Measurements from ENCODE around the gene SPTBN1. TPM values are rescaled to one million over a fixed set of nuclear protein-coding genes. Genes with fewer than 3 reads are reported as not detected.
A peak's percentile ranks its signal among the peaks of the same experiment; 100 is the strongest.

SPTBN1 gene
- total and polyA plus RNA-seq, 9 of the 15 experiments (the other 6 are each of a cell fraction or from before 2014, with no cell fraction given), result 8.9 to 66.8 (median 31.4) TPM

DNA sequence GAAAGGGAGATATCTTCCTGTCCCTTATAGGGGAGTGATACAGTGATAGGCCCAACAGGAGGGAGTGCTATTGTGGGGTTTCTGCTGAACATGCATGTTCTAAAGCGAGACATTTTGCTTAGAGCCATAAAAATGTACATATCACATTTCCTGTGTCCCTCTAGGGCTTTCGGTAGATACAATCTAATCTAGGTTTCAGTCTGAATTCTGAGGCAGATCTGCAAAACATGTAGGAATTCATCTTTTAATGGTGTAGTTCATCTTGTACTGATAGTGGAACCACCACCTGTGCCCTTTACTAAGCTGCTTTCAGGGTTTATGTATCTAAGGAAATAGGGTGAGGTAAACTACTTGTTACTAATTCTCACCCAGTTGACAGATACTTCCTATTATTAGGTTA, 73.8 kb downstream of the SPTBN1 start:
- POLR2A ChIA-PET, result interaction anchor here (1.5 kb wide), 1 partner anchor 25 kb away, joined by 6 read pairs; no protein-coding TSS in a partner anchor
- H3K4me1 ChIP-seq (replicated peaks in 1 of 2; ENCODE audit: control insufficient read depth in 2 of 2, insufficient read depth in 2 of 2, low read length in 2 of 2), result peaks cover 0 to under 1% of the 10 kb centered on the region in 2 experiments; a peak in 1 of 5 replicates
- intact Hi-C loops (cut with micrococcal nuclease), result no loop called here
- 32% methylated on average over 2 of the region's 2 CpGs for WGBS (ENCODE audit: insufficient coverage, low coverage, missing lambda C conversion rate)
- no TSS peak for BruUV-seq (replicated peaks)
- no peak overlapping the region for H3K4me3 ChIP-seq
- H3K36me3 ChIP-seq (ENCODE audit: control insufficient read depth, insufficient read depth, low read length), result no peaks in the 10 kb centered on the region
- no peaks in the 10 kb centered on the region for H3K9me1 ChIP-seq (ENCODE audit: control insufficient read depth, insufficient read depth, low read length)
- no peak overlapping the region for H3K27ac ChIP-seq (ENCODE audit: extremely low read depth, low read depth, low read length)
- H3K9ac ChIP-seq (ENCODE audit: insufficient read depth in 1 of 2, low read depth in 2 of 2, low read length in 2 of 2), result no peak overlapping the region
- H3K27me3 ChIP-seq (ENCODE audit: control insufficient read depth in 2 of 2, insufficient read depth in 2 of 2, low read length in 2 of 2), result peaks cover 0 to 17% of the 10 kb centered on the region in 2 experiments; a peak in 2 of 5 replicates
- no peak for ATAC-seq
- TF ChIP-seq ZNF316 (IDR thresholded peaks at IDR 0.05) (0 out of 2 replicates have a peak, but pooled peaks have one; percentile 26), PHB2 (IDR thresholded peaks at IDR 0.05; ENCODE audit: low read depth) (no peak), EHMT2 (IDR thresholded peaks at IDR 0.05) (no peak)
- no peak overlapping the region for H2AFZ ChIP-seq (ENCODE audit: low read depth, low read length)
- no peaks in the 10 kb centered on the region for H3K79me2 ChIP-seq (ENCODE audit: control insufficient read depth, insufficient read depth, low read length)
- no peaks in the 10 kb centered on the region for H3K9me3 ChIP-seq (replicated peaks; ENCODE audit: control insufficient read depth, insufficient read depth, low read depth, low read length)
- no peaks in the 10 kb centered on the region for H4K20me1 ChIP-seq (replicated peaks; ENCODE audit: control insufficient read depth, insufficient read depth, low read length)
- FAIRE-seq, result no peak
- no peak overlapping the region for H3K4me2 ChIP-seq (ENCODE audit: insufficient read depth, low read length)
- CTCF ChIA-PET (ENCODE audit: low intra/inter-chr PET ratio), result no interaction called here
- no peak for DNase-seq (ENCODE audit: extremely low read depth in 1 of 4, low spot score in 3 of 4)
- in situ Hi-C loops (cut with MboI), result loop anchor here (10.0 kb wide), 2 partner anchors 115 to 315 kb away; no protein-coding TSS in a partner anchor

DNA sequence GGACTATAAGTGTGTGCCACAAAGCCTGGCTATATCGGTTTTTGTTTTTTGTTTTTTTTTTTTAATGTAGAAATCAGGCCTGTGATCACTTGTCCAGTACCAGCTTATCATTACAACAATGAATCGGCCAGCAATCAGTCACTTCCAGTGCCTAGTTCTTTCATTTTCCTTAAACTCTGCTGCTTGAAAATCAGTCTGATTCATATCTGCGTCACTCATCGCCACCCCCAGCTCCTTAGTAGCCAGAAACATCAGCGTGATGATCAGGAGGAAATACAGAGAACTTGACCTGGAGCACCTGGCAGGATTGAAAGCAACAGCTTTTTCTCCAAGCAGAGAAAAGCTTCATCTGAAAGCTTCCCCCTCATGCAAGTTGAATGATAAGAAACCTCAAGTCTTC, 75.4 kb downstream of the SPTBN1 start:
- in situ Hi-C loops (cut with MboI) (no loop called here), intact Hi-C loops (cut with micrococcal nuclease) (no loop called here)
- no TSS peak for BruUV-seq (replicated peaks)
- Histone ChIP-seq H3K27me3 (ENCODE audit: control insufficient read depth in 2 of 2, insufficient read depth in 2 of 2, low read length in 2 of 2) (peaks cover 0 to 12% of the 10 kb centered on the region in 2 experiments; a peak in 2 of 5 replicates), H3K9ac (ENCODE audit: insufficient read depth in 1 of 2, low read depth in 2 of 2, low read length in 2 of 2) (no peak overlapping the region), H3K4me3 (no peak overlapping the region), H3K9me1 (ENCODE audit: control insufficient read depth, insufficient read depth, low read length) (no peaks in the 10 kb centered on the region), H4K20me1 (replicated peaks; ENCODE audit: control insufficient read depth, insufficient read depth, low read length) (no peaks in the 10 kb centered on the region), H3K9me3 (replicated peaks; ENCODE audit: control insufficient read depth, insufficient read depth, low read depth, low read length) (no peaks in the 10 kb centered on the region), H3K4me1 (replicated peaks in 1 of 2; ENCODE audit: control insufficient read depth in 2 of 2, insufficient read depth in 2 of 2, low read length in 2 of 2) (no peaks in the 10 kb centered on the region; a peak in 1 of 5 replicates), H3K27ac (ENCODE audit: extremely low read depth, low read depth, low read length) (no peak overlapping the region), H2AFZ (ENCODE audit: low read depth, low read length) (no peak overlapping the region), H3K79me2 (ENCODE audit: control insufficient read depth, insufficient read depth, low read length) (no peaks in the 10 kb centered on the region), H3K36me3 (ENCODE audit: control insufficient read depth, insufficient read depth, low read length) (no peaks in the 10 kb centered on the region), H3K4me2 (ENCODE audit: insufficient read depth, low read length) (no peak overlapping the region)
- WGBS (ENCODE audit: insufficient coverage, low coverage, missing lambda C conversion rate), result 3% methylated on average over 5 of the region's 5 CpGs
- no peak for ATAC-seq
- POLR2A ChIA-PET, result interaction anchor here (0.6 kb wide), 1 partner anchor 9 kb away, joined by 5 read pairs; no protein-coding TSS in a partner anchor
- no peak for DNase-seq (ENCODE audit: extremely low read depth in 1 of 4, low spot score in 3 of 4)
- FAIRE-seq, result no peak
- CTCF ChIA-PET (ENCODE audit: low intra/inter-chr PET ratio), result interaction anchor here (0.7 kb wide), 1 partner anchor 307 kb away, joined by 3 read pairs; no protein-coding TSS in a partner anchor
- TF ChIP-seq ZNF764 (CRISPR knock-in tag; IDR thresholded peaks at IDR 0.05; ENCODE audit: low read depth) (no peak), POLR2A (conservative IDR thresholded peaks at IDR 0.05) (no peak), CHD1 (IDR thresholded peaks at IDR 0.05; ENCODE audit: low read length) (no peak), PTTG1 (tag; IDR thresholded peaks at IDR 0.05; ENCODE audit: low read depth) (no peak), IRF2 (CRISPR knock-in tag; IDR thresholded peaks at IDR 0.05) (no peak), FOXP1 (CRISPR knock-in tag; IDR thresholded peaks at IDR 0.05) (no peak), ARID1B (IDR thresholded peaks at IDR 0.05) (peak; percentile 18; the same call in 1 of the 2 replicates), ELF1 (tag; IDR thresholded peaks at IDR 0.05) (no peak), ZNF699 (CRISPR knock-in tag; IDR thresholded peaks at IDR 0.05; ENCODE audit: insufficient replicate concordance) (no peak), THRAP3 (IDR thresholded peaks at IDR 0.05; ENCODE audit: borderline replicate concordance) (no peak)
- TF ChIP-seq, protein P1, sequence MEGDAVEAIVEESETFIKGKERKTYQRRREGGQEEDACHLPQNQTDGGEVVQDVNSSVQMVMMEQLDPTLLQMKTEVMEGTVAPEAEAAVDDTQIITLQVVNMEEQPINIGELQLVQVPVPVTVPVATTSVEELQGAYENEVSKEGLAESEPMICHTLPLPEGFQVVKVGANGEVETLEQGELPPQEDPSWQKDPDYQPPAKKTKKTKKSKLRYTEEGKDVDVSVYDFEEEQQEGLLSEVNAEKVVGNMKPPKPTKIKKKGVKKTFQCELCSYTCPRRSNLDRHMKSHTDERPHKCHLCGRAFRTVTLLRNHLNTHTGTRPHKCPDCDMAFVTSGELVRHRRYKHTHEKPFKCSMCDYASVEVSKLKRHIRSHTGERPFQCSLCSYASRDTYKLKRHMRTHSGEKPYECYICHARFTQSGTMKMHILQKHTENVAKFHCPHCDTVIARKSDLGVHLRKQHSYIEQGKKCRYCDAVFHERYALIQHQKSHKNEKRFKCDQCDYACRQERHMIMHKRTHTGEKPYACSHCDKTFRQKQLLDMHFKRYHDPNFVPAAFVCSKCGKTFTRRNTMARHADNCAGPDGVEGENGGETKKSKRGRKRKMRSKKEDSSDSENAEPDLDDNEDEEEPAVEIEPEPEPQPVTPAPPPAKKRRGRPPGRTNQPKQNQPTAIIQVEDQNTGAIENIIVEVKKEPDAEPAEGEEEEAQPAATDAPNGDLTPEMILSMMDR (IDR thresholded peaks at IDR 0.05 in 2 of 3, conservative IDR thresholded peaks at IDR 0.05 in 1 of 3; ENCODE audit: insufficient read depth in 2 of 3, low read depth in 1 of 3, low read length in 3 of 3), result no peak
- TF ChIP-seq, protein P2, sequence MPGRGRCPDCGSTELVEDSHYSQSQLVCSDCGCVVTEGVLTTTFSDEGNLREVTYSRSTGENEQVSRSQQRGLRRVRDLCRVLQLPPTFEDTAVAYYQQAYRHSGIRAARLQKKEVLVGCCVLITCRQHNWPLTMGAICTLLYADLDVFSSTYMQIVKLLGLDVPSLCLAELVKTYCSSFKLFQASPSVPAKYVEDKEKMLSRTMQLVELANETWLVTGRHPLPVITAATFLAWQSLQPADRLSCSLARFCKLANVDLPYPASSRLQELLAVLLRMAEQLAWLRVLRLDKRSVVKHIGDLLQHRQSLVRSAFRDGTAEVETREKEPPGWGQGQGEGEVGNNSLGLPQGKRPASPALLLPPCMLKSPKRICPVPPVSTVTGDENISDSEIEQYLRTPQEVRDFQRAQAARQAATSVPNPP (IDR thresholded peaks at IDR 0.05; ENCODE audit: borderline replicate concordance, insufficient read depth, insufficient read length), result no peak

All from K562 (cell line).